ENCODE results near the gene MASTL.

The MASTL gene

GRCh38 chr10:27147701-27148100 lies 7.5 kb upstream of the MASTL start:
- H3K79me2 ChIP-seq (ENCODE audit: low read length), result peaks cover 88% of the 10 kb centered on the region
- H3K4me3 ChIP-seq (ENCODE audit: low read length), result no peak overlapping the region
- H2AFZ ChIP-seq (ENCODE audit: low read length), result no peak overlapping the region
- H3K9me2 ChIP-seq (replicated peaks; ENCODE audit: insufficient read depth, low read length), result no peaks in the 10 kb centered on the region
- no peaks in the 10 kb centered on the region for H3F3A ChIP-seq (ENCODE audit: insufficient read depth, low read length)
- no peak for DNase-seq
- peaks cover 15% of the 10 kb centered on the region for H4K20me1 ChIP-seq (ENCODE audit: insufficient read depth, low read length)
- H3K9ac ChIP-seq (ENCODE audit: low read length), result no peak overlapping the region
- H3K4me1 ChIP-seq (ENCODE audit: low read length), result peaks cover 6% of the 10 kb centered on the region
- H3K4me2 ChIP-seq (ENCODE audit: low read depth, low read length), result no peak overlapping the region
- no peaks in the 10 kb centered on the region for H3K27me3 ChIP-seq (replicated peaks; ENCODE audit: insufficient read depth, low read length)
- TF ChIP-seq EZH2phosphoT487 (IDR thresholded peaks at IDR 0.05; ENCODE audit: low read length) (no peak), EZH2 (optimal IDR thresholded peaks at IDR 0.05; ENCODE audit: low read depth, low read length) (no peak), CTCF (IDR thresholded peaks at IDR 0.05; ENCODE audit: low read length) (no peak)
- no peak overlapping the region for H3K27ac ChIP-seq (ENCODE audit: low read length)
- H3K9me3 ChIP-seq (replicated peaks; ENCODE audit: insufficient read depth, low read length), result no peaks in the 10 kb centered on the region
- peaks cover 11% of the 10 kb centered on the region for H3K36me3 ChIP-seq (replicated peaks; ENCODE audit: insufficient read depth, low read length)

DNA sequence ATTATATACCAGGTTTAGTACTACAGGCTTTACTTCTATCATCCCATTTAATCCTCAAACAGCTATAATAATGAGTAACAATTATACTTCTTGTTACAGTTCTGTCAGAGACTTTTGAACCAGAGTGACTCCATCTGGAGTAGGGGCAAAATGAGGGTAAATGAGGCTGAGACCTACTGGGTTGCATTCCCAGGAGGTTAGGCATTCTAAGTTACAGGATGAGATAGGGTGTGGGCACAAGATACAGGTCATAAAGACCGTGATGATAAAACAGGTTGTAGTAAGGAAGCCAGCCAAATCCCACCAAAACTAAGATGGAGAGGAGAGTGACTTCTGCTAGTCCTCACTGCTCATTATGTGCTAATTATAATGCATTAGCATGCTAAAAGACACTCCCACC lies 4.9 kb upstream of the MASTL start:
- Histone ChIP-seq H3K4me3 (ENCODE audit: low read length) (no peak overlapping the region), H3K27me3 (replicated peaks; ENCODE audit: insufficient read depth, low read length) (no peaks in the 10 kb centered on the region), H3K36me3 (replicated peaks; ENCODE audit: insufficient read depth, low read length) (peaks cover 5% of the 10 kb centered on the region), H2AFZ (ENCODE audit: low read length) (no peak overlapping the region), H3F3A (ENCODE audit: insufficient read depth, low read length) (peaks cover 8% of the 10 kb centered on the region), H3K4me2 (ENCODE audit: low read depth, low read length) (no peak overlapping the region), H3K9ac (ENCODE audit: low read length) (no peak overlapping the region), H3K9me2 (replicated peaks; ENCODE audit: insufficient read depth, low read length) (no peaks in the 10 kb centered on the region), H3K27ac (ENCODE audit: low read length) (no peak overlapping the region), H3K9me3 (replicated peaks; ENCODE audit: insufficient read depth, low read length) (no peaks in the 10 kb centered on the region), H3K79me2 (ENCODE audit: low read length) (peaks cover 87% of the 10 kb centered on the region), H3K4me1 (ENCODE audit: low read length) (peaks cover 11% of the 10 kb centered on the region), H4K20me1 (ENCODE audit: insufficient read depth, low read length) (peaks cover 15% of the 10 kb centered on the region)
- no peak for DNase-seq
- TF ChIP-seq EZH2 (optimal IDR thresholded peaks at IDR 0.05; ENCODE audit: low read depth, low read length), result no peak
- no peak for TF ChIP-seq EZH2phosphoT487 (IDR thresholded peaks at IDR 0.05; ENCODE audit: low read length)
- no peak for TF ChIP-seq CTCF (IDR thresholded peaks at IDR 0.05; ENCODE audit: low read length)

DNA sequence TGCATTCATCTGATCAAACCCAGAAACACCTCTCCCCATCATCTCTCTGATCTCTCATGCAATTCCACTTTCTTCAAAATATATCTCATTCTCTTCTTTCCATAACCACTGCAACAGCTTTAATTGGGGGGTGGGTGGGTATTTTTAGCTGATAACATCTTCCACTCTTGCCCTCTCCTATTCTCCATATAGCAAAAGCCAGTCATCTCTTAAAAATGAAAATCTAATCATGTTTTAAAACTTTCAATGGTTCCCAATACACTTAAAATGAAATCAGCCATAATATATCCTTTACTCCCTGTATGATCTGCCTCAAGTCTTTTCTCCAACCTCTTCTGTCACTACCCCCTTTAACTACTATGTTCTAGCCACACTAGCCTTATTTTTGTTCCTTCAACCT lies 2.5 kb upstream of the MASTL start:
- no peak overlapping the region for H3K27ac ChIP-seq (ENCODE audit: low read length)
- peaks cover 23% of the 10 kb centered on the region for H3F3A ChIP-seq (ENCODE audit: insufficient read depth, low read length)
- no peaks in the 10 kb centered on the region for H3K9me2 ChIP-seq (replicated peaks; ENCODE audit: insufficient read depth, low read length)
- H3K4me2 ChIP-seq (ENCODE audit: low read depth, low read length), result peak overlapping the region; percentile 94
- H3K27me3 ChIP-seq (replicated peaks; ENCODE audit: insufficient read depth, low read length), result no peaks in the 10 kb centered on the region
- no peaks in the 10 kb centered on the region for H3K9me3 ChIP-seq (replicated peaks; ENCODE audit: insufficient read depth, low read length)
- TF ChIP-seq EZH2 (optimal IDR thresholded peaks at IDR 0.05; ENCODE audit: low read depth, low read length) (no peak), EZH2phosphoT487 (IDR thresholded peaks at IDR 0.05; ENCODE audit: low read length) (no peak)
- peaks cover 13% of the 10 kb centered on the region for H4K20me1 ChIP-seq (ENCODE audit: insufficient read depth, low read length)
- H3K36me3 ChIP-seq (replicated peaks; ENCODE audit: insufficient read depth, low read length), result peaks cover 5% of the 10 kb centered on the region; the same call in 1 of the 2 replicates
- peaks cover 87% of the 10 kb centered on the region for H3K79me2 ChIP-seq (ENCODE audit: low read length)
- peak overlapping the region; percentile 99; the same call in 1 of the 2 replicates for H3K9ac ChIP-seq (ENCODE audit: low read length)
- no peak overlapping the region for H2AFZ ChIP-seq (ENCODE audit: low read length)
- no peak for DNase-seq
- peak overlapping the region; percentile 95 for H3K4me3 ChIP-seq (ENCODE audit: low read length)
- H3K4me1 ChIP-seq (ENCODE audit: low read length), result peaks cover 11% of the 10 kb centered on the region

DNA sequence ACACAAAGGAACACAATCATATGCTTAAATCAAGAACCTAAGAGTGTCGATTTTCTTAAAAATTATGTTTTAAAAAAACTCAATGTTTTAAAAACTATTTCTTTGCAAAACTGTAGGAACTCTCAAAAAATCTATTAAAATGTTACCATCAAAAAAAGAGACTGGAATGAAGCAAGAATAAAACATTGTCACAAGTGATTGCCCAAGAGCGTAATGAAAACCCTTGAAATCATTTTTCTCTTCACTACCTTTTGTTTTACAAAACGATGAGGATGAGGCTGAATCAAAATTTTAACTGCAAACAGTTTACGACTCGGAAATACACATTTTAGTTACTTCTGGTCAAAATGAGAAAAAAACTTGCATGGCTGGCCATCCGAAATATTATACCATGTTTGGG lies 1.8 kb upstream of the MASTL start:
- Histone ChIP-seq H3K9ac (ENCODE audit: low read length) (peak overlapping the region; percentile 99), H3K27me3 (replicated peaks; ENCODE audit: insufficient read depth, low read length) (no peaks in the 10 kb centered on the region), H3K4me1 (ENCODE audit: low read length) (peaks cover 11% of the 10 kb centered on the region), H3K9me2 (replicated peaks; ENCODE audit: insufficient read depth, low read length) (no peaks in the 10 kb centered on the region), H3K27ac (ENCODE audit: low read length) (peak overlapping the region; percentile 100; the same call in 1 of the 2 replicates), H3K79me2 (ENCODE audit: low read length) (peaks cover 88% of the 10 kb centered on the region), H3K36me3 (replicated peaks; ENCODE audit: insufficient read depth, low read length) (peaks cover 7% of the 10 kb centered on the region; the same call in 1 of the 2 replicates), H3K9me3 (replicated peaks; ENCODE audit: insufficient read depth, low read length) (no peaks in the 10 kb centered on the region), H4K20me1 (ENCODE audit: insufficient read depth, low read length) (peaks cover 13% of the 10 kb centered on the region; the same call in 1 of the 2 replicates), H3K4me2 (ENCODE audit: low read depth, low read length) (peak overlapping the region; percentile 94), H3F3A (ENCODE audit: insufficient read depth, low read length) (peaks cover 23% of the 10 kb centered on the region), H2AFZ (ENCODE audit: low read length) (no peak overlapping the region), H3K4me3 (ENCODE audit: low read length) (peak overlapping the region; percentile 95)
- no peak for TF ChIP-seq EZH2 (optimal IDR thresholded peaks at IDR 0.05; ENCODE audit: low read depth, low read length)
- TF ChIP-seq EZH2phosphoT487 (IDR thresholded peaks at IDR 0.05; ENCODE audit: low read length), result no peak
- no peak for TF ChIP-seq CTCF (IDR thresholded peaks at IDR 0.05; ENCODE audit: low read length)
- no peak for DNase-seq

Measured in MM.1S (cell line).